ENCODE data around the gene FPGS.
"Not testable (repeated sequence)": the region's sequence is repeated elsewhere in the genome, so short reads cannot be mapped to it uniquely, and the experiment has no call there.

The FPGS gene

DNA sequence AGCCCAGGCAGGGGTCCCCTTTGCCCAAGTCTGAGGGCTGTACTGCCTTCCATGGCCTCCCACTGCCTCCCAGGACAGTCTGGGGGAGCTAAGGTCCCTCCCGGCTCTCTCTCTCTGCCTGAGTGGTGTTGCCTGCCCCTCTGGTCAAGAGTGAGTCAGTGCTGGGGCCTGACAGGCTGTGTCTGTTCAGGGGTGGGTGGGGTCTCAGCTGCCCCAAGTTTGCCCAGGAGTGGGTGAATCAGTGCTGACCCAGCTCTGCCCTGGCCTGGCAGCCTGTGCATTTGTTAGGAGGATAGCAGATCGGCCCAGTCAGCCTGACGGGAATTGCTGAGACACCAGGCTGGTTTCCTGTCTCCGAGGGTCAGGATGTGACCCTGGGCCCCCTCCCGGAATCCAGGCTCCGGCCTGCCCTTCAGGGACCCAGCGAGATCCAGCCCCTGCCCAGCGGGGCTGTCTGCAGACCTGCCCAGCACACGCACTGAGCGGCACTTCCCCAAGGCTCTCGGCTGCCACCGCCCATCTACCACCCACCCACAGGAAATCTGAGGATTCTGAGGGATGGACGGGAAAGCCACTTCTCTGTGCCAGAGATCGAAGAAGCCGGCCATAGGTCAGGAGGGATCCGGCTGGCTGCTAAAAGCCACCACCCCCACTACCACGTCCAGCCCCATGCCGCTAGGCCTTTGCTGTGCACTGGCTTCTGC is 35.8 kb downstream of the FPGS start:
- no peak for DNase-seq (ENCODE audit: low spot score)

DNA sequence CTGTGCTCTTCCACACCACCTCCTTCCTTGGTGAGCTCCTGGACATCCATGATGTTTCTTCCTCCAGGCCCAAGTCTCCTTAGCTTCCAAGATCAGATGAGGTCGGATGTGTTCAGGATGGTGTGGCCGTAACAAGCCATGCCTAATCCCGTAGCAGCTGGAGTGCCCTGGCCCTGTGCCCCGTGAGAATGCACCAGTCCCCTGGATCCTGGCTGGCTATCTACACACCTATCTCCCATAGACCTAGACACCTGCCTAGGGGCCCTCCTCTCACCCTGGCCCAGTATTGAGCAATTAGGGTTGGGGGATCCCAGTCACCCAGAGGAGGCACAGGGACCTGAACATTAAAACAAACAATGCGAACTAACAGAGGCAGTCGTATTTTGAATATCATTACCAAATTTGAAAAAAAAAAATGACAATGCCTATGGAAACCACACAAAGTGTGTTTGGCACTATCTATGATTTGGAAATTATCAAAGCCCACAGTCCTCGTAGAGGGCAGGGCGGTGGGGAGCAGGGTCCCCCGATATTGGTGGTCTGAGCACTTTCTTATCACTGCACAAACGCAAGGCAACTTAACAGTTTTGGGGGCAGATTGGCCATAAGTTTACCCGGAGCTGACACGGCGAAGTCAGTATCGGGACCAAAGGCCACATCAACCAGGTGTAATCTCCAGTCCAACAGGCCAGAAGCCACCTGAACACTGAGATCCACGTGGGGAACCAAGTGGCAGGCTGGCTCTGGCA is 38.6 kb downstream of the FPGS start:
- no peak for DNase-seq (ENCODE audit: low spot score)

DNA sequence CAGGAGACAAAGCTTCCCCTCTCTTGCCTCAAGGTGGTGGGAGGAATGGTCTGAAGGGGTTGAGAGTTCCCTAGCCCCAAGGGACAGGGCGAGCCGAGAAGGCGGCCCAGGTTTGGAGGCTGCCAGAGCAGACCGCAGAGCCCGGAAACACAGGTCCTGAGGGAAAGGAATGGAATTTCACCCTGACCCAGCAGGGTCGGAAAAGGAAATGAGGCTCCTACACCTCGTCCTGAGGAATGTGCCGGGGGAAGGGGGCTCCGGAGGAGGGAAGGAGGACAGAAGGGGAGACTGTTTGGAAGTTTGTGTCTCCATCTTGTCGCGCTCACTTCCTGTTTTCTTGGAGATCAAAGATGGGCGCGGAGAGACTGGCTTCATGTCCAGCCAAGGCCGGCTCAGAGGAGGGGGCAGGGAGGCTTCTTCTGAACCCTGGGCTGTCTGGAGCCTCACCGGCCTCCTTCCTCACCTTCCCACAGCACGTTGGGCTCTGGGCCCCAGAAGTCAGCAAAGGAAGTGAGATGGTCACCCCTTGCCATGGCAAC is 42.2 kb downstream of the FPGS start:
- no peak for DNase-seq (ENCODE audit: low spot score)

DNA sequence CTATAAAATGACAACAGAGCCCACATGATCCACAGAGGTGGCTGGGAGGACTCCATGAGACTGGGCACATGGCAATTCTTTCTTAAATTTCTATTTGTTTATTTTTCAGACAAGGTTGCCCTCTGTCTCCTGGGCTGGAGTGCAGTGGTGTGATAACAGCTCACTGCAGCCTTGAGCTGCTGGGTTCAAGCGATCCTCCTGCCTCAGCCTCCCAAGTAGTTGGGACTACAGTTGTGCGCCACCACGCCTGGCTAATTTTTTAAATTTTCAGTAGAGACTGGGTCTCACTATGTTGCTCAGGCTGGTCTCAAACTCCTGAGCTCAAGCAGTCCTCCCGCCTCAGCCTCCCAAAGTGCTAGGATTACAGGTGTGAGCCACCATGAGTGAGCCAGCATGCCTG is 42.9 kb downstream of the FPGS start:
- not testable (repeated sequence) for DNase-seq (ENCODE audit: low spot score)

DNA sequence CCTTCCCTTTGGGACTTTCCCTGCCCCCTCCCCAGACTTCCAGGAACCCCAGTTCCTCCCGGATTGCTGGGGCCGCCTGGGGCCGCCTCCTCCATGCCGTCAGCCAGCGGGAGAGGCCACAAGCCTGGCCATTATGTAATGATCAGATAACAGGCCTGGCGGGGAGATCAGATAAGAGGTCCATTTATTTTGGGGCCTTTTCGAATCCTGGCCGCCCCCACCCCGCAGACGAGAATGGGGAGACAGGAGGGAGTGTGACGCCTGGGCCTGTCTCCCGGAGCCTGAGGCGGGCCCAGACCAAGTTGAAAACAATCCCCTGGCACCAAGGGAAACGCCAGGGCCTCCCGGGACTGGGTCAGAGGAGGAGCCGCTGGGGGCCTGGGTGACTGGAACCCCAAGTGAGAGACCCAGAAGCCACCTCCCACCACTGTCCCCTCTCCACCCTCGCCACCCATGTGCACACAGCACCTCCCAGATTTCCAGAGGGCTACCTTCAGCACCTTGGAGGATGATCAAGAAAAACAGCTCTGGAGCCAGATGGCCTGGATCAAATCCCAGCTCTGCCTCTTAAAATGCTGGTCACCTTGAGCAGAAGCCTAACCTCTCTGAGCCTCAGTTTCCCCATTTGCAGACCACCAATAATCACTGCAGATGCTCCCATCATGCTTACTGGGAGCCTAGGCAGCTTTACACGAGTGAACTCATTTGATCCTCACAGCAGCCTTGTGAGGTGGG is 43.9 kb downstream of the FPGS start:
- DNase-seq (ENCODE audit: low spot score), result no peak

DNA sequence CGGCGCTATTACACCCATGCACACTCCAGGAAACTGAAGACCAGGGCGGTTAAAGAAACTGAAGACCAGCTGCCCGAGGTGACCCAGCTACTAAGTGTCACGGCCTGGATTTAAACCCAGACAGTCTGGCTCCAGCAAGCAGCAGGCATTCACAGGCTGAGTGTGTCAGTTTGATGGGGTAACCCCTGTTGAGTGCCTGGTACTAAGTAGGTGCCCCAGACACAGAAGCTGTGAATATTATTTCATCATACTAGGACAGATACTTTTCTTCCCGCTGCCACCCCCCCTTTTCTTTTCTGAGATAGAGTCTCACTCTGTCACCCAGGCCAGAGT is 44.5 kb downstream of the FPGS start:
- DNase-seq (ENCODE audit: low spot score), result no peak

DNA sequence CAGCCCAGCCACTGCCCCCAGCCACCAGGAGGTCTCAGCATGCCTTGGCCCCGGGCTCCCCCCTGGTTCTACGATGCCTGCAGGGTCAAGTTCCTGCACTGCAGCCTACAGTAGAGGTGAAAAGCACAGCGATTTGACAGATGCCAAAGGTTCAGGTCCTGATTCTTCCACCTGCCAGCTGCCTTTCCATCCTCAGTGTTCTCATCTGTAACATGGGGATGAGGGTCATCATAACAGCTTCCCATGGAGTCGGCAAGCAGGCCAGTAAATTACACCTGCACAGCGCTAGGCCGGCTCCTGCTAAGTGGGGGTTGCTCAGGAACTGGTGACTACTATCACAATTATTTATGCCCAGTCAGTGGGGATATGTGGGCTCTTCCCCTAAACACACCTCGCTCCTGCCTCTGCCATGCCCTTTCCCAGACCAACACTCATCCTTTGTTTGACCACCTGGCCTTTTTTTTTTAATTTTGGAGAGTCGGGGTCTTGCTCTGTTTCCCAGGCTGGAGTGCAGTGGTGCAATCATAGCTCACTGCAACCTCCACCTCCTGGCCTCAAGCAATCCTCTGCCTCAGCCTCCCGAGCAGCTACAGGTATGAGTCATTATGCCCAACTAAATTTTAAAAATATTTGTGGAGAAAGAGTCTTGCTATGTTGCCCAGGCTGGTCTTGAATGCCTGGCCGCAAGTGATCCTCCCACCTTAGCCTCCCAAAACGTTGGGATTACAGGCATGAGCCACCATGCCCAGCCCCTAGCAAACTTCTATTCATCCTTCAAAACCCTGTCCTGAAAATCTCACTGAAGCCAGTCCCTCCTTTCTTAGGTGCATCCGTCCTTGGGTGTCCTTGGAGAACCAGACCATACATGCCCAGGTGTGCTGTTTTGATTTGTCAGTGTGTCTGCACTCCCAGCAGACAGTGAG is 45.4 kb downstream of the FPGS start:
- no peak for DNase-seq (ENCODE audit: low spot score)

DNA sequence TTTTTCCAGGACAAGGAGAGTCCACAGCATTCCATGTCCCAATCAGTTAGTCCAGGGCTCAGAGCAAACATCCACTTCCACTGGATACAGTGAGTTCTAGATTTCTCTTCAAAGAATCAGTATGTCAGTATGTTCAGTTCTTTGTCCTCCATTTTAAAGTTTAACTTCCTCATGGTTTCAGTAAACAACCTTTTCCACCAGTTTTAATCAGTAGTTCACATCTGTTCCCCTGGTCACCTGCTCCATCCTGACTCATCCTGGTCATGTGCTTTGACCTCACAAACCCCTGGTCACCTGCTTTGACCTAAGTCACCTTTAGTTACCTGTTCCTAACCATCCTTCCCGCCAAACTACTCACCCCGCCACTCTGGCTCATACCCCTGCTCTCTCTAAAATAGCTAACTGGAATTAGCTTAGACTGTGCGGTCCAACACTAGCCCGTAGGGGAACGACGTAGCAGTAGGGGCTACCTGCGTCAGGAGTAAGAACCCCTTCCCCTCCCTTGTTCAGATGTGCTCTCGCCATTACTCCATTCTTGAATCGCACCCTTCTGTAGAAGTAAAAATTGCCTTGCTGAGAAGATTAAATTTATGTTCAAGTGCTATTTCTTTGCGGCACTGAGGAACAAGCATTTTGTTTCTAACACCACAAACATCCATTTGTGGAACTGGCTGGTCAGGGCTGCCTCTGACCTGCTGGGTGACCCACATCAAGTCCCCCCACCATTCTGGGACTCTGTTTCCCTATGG is 46.2 kb downstream of the FPGS start:
- no peak for DNase-seq (ENCODE audit: low spot score)

DNA sequence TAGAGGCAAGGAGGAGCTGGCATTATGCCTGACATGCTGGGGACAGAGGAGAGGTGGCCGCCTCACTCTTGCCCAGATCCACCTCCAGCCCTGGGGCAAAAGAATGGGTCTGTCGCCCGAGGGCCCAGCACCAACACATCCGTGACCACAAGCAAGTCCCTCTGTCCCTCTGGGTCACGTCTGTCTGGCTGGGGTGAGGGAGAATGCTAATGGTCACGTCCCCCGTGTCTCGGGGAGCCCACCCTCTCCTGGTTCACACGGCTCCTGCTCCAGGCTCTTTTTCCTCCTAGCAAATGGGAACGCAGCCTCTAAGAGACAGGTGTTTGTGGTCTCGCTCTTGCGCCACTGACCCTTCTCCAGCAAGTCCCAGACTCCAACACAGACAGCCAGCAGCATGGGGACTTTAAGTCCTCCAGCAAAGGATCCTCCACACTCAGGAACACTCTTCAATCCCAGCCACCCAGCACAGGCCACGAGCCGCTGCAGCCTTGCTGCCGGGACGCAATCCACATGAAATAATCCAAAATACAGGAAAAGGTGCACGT is 47.7 kb downstream of the FPGS start:
- no peak for DNase-seq (ENCODE audit: low spot score)

DNA sequence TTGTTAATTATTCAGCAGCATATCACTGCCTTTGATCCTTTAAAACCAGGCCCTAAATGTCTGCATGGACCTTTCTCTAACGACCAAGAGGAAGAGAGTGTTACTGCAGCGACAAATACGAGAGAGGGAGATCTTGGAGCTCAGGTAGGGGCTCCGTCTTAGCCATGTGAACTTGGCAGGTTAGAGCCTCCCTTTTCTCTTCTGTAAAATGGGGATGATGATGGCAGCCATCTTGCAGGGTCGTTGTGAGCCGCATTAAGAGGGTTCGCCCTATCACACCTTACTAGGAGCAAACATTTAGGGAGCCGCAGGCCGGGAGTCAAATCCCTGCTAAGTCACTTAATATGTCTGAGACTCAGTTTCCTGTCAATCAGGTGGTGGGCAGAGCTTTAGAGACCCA is 50.1 kb downstream of the FPGS start:
- no peak for DNase-seq (ENCODE audit: low spot score)

DNA sequence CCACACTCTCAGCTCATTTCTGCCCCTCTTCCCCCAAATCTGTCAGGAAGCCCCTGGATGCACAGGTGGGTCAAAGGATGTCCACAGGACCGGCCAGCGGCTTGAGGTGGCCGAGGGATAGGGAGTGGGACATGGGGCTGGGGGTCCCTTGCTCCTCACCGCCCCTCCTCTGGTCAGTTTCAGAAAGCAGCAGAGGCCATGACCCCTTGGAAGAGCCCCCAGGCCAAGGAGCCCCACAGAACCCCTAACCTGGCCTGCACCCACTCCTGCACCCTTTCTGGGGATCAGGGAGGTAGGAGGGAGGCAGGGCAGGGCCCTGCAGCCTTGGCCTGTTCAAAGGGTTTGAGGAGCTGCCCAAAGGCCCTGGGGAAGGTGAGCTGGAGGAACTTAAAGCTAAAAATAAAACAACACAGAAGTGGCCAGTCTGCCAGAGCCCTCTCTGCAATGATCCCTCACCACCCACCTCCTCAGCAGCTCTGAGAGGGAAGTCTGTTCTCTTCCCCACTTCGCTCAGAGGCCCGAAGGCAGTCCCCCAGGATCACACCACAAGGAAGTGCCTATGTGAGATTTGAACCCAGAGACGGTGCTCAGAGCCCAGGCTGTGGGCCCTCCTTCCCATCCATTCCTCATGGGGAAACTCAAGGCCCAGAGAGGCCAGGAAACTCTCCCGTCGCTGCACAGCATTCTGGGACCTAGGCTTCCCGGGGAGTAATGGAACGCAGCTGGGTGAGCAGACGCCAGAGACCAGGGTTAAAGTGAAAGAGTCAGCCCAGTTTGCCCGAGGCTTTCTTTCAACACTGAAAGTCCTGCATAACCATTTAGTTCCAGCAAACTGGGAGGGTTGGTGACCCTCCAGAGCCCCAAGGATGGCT is 50.9 kb downstream of the FPGS start:
- DNase-seq (ENCODE audit: low spot score), result no peak

DNA sequence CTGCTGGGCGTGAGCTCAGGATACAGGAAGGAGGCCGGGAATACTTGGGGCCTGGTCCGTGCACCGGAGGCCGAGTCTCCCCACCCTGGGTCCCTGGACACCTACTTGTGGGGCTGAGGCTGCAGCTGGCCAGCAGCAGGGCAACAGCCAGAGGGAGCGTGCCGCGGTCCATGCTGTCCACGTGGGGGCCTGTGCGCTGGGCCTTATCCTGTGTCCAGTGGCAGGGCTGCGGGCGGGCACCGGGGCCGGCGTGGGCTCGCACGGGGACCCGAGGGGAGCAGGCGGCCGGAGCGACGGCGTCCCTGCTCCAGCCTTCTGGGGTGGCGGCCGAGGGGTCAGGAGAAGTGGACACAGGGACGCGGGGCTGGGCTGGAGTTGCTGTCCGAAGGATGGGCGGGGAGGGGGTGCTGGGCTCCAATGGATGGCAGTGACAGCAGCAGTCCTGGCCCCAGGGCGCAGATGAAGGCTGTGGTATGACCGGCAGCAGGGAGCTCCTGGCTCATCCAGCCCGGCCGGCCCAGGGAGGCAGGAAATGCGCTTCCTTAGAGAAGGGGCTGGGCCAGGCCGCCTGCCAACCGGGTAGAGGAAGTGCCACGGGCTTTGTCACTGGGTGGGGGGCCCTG is 51.6 kb downstream of the FPGS start, which contains the start of gene ENG:
TSS of gene ENG (minus strand) at position 475 of the 623 bp plus-strand sequence. CDS start at position 172, 303 bp downstream.
- no peak for DNase-seq (ENCODE audit: low spot score)

DNA sequence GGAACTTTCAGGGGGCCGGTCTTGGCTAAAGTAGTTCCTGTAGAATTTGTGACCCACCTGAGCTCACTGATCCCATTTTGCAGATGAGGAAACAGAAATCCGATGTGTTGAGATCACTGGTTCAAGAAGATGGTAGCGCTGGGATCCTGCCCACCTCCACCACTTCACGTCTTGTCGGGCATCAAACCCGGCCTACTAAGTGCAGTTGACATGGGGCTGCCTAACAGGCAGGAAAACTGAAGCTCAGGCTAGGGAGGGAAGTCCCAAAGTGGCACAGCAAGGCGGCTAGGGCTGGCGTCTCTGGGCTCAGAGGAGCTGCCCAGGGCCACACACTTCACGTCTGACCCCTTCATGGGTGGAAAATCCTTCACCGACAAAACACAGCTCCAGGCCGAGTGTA is 52.3 kb downstream of the FPGS start:
- no peak for DNase-seq (ENCODE audit: low spot score)

DNA sequence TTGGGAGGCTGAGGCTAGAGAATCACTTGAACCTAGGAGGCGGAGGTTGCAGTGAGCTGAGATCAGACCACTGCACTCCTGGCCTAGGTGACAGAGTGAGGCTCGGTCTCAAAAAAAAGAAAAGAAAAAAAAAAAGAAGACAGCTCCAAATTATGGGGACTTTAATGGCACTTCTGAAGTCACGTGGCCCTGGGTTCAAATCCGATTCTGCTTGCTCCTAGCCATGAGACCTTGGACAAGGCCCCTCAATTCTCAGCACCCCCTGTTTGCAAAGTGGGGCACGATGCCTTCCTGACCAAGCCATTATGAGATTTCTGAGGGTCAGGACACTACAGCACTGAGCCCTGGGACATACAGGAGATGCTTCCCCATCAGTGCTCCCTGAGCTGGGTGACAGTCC is 52.8 kb downstream of the FPGS start:
- no peak for DNase-seq (ENCODE audit: low spot score)

DNA sequence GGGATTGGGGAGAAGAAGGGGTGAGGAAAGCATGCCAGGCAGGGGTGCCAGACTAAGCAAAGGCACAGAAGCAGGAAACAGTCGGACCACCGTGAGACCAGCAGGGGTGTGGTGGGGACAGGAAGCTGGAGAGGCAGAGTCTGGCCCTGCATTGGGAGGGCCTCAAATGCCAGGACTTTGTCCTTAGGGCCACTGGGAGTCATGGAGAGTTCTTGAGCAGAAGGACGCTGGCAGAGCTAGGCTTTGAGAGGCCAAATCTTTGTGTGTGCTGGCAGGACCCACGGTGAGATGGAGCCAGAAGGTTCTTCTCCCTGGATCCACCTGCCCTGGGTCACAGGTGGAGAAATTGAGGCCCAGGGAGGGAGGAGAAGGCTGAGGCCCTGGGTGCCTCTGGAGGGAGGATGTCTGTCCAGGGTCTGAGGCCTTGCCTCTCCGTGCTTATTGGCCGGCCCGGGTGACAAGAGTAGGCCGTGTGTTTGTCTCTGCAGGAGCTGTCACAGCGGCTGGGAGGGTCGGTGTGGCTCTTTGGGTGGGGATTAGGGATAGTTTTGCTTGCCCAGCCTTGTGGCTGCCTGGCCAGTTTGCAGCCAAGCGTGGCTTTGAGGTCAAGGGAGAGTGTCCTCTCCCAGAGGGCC is 53.5 kb downstream of the FPGS start:
- no peak for DNase-seq (ENCODE audit: low spot score)

DNA sequence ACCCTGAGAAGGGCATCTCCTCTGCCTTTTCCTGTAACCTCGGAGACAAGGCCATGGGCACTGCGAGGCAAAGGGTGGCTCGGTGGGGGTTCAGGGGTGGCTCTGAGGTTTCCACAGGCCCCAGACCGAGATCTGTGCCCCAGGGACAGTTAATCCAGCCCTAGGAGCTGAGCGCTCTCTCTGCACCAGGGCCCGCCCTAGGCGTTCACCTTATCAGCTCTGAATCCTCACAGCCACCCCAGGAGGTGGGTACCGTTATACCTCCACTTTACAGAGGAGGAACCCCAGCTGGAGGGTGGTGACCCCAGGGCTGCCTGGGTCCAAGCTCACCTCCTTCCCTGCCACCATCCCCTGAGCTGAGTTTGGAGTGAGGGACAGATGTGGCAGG is 54.0 kb downstream of the FPGS start:
- no peak for DNase-seq (ENCODE audit: low spot score)

DNA sequence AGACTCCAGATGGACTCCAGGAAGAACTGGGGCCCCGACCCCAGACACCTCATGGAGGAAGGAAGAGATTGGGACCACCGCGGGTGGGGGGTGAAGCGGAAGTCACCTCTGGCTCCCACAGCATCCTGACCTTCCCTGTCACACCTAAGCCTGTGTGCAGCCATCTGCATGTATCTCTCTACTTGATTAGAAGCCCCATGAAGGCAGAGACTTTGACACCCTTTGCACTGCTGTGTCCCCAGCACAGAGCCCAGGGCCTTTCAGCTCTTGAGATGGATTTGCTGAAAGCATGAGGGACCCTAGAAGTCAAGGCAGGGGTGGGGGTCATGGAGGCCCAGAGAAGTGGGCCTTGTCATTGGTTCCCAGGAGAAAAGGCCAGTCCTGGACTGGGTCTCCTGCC is 54.6 kb downstream of the FPGS start:
- DNase-seq (ENCODE audit: low spot score), result no peak

DNA sequence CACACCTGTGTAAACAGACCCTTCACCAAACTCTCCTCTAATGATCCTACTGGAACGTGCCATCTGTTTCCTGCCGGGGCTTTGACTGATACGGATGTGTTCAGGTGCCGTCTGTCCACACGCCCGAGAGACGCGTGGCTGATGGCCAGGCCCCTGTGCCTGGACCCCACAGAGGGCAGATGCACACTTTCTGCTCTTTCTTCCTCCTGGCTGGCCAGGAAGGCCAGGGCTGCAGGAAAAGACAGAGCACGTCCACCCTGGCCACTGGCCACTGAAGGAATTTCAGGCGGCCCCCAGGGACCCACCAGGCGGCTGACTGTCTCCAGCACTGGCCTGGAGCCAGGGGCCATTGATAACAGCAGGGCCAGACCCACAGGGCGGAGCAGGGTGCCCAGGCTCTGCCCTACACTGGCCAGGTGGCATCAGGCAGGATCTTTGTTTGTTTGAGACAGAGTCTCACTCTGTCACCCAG is 55.4 kb downstream of the FPGS start:
- no peak for DNase-seq (ENCODE audit: low spot score)

DNA sequence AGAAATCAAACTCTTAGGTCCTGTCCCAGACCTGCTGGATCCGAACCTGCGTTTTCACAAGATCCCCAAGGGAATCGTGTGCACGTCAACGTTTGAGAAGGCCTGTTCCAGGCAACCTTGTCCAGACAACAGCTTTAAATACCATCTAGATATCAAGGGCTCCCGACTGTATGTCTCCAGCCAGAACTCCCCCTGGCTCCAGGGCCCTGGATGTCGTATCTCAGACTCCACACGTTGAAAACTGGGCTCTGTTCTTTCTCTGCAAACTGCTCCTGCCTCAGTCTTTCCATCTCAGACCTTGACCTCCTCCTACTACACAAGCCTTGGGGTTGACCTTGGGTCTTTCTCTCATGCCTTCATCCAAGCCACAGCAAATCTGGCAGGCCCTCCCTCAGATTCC is 57.6 kb downstream of the FPGS start:
- DNase-seq (ENCODE audit: low spot score), result no peak
